PC-3 (cell line): ENCODE measurements around the gene ATP6V1G1.

ENCODE experiments used
- EZH2 ChIP-seq: fragments of 300-600 bp; sonication (generic); IDR thresholded peaks from one replicate; pipeline ENCODE4 v1.6.1; 2017; ENCODE audit warnings: antibody characterized with exemption, mild to moderate bottlenecking, low read length; ENCODE audit not compliant: unreplicated experiment
- EZH2phosphoT487 ChIP-seq: fragments of 300-600 bp; sonication (generic); IDR thresholded peaks from 2 replicates; pipeline ENCODE4 v1.6.1; 2018; ENCODE audit warnings: mild to moderate bottlenecking, antibody characterized with exemption, low read length, borderline replicate concordance
- TF ChIP-seq, protein P1 (sequence below): fragments of 300-600 bp; sonication (generic); conservative IDR thresholded peaks from 2 replicates; pipeline ENCODE4 v1.5.1; 2017; ENCODE audit warnings: antibody characterized with exemption, low read depth, mild to moderate bottlenecking, low read length

DNA sequence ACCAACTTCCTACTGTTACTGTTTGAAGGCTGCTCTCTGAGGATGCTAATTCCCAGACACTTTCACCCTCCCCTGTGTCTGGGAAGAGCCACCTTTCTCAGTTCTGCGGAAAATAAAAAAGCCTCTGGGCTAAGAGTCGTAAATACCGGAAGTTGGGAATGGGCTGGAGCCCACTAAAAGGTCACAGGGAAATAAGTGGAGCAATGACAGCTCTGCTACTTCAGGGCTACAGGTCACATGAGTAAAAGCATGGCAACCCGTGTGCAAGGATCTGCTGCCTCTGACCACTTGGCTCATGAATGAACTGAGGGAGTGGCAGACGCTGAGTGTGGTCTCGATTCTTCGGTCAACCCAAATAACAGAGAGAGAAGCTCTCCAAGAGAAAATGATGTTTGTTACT, 25.8 kb upstream of the ATP6V1G1 start:
- TF ChIP-seq EZH2 (no peak), EZH2phosphoT487 (no peak)
- TF ChIP-seq, protein P1, sequence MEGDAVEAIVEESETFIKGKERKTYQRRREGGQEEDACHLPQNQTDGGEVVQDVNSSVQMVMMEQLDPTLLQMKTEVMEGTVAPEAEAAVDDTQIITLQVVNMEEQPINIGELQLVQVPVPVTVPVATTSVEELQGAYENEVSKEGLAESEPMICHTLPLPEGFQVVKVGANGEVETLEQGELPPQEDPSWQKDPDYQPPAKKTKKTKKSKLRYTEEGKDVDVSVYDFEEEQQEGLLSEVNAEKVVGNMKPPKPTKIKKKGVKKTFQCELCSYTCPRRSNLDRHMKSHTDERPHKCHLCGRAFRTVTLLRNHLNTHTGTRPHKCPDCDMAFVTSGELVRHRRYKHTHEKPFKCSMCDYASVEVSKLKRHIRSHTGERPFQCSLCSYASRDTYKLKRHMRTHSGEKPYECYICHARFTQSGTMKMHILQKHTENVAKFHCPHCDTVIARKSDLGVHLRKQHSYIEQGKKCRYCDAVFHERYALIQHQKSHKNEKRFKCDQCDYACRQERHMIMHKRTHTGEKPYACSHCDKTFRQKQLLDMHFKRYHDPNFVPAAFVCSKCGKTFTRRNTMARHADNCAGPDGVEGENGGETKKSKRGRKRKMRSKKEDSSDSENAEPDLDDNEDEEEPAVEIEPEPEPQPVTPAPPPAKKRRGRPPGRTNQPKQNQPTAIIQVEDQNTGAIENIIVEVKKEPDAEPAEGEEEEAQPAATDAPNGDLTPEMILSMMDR: no peak
